Stimulated activated CD8-positive, alpha-beta memory T cell treated with anti-CD3 and anti-CD28 coated beads, Interleukin-4, amount 100 ng/mL, for 1 hour (primary cell): ENCODE data around the gene IFNG.

ENCODE experiments used
- DNase-seq, 2 donors: peaks; one replicate each; pipeline ENCODE4 v3.0.0-alpha.2; 2020; ENCODE audit warnings: low read depth in 2 of 2, low spot score in 1 of 2

Gene IFNG

DNA sequence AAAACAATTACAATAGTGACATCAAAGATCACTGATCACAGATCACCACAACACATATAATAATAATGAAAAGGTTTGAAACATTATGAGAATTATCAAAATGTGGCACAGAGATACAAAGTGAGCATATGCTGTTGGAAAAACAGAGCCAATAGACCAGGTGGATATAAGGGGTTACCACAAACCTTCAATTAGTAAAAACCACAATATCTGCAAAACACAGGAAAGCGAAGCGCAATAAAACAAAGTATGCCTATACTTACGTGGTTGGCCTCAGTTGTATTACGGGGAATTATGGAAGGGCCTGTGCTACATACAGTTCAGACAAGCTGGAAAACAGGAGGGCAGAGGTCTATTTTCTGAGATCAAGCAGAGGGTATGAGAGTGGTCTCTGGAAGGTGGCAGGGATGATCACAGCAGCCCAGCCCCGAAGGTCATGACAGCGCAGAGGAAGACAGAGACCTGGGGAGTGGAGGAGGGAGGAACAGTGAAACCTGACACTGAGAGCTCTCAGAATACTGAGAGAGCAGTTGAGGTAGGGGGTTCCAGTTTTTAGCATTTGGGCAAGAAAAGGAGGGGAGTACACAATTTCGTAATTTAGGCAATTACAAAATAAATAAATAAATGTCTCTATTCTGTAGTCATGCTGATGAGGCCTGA, 41.3 kb downstream of the IFNG start:
- no peak for DNase-seq

GRCh38 chr12:68117661-68118060, 41.9 kb downstream of the IFNG start:
- DNase-seq, result no peak

GRCh38 chr12:68115281-68115680, 44.3 kb downstream of the IFNG start:
- no peak for DNase-seq

DNA sequence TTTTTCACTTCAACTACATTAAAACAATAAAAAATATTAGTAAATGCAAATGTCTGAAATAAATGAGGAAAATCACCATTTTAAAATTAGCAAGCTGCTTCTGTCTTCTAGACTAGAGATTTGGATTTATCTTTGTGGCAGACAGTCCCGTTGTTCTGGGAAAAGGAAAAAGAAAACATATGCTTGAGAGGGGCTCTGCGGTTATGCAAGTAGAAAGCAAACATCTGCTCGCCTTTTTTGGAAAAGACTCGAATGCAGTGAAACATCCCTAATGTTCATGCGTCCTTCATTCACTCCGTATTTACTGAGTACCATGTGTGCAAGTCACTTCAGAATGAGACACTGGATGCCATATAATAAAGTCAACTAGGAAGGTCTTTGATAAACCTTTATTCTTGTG, 44.9 kb downstream of the IFNG start:
- no peak for DNase-seq

DNA sequence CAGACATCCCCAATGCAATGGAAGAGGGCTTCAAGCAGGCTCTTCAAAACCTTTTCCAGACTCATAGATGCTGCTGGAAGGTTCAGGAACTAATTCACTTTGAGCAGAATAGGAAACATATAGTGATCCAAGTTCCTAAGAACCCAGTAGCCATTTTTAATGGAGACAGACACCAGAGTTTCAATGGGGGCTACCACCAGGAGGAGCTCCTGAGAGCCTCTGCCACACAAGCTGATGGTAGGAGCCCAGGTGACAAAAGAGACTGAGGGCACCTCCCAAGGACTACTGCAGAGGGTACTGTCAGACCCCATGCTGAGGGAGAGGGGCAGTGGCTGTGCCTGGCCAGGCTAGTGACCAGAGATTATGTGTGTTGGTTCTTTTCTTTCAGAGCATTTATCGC, 45.9 kb downstream of the IFNG start:
- DNase-seq, result no peak

DNA sequence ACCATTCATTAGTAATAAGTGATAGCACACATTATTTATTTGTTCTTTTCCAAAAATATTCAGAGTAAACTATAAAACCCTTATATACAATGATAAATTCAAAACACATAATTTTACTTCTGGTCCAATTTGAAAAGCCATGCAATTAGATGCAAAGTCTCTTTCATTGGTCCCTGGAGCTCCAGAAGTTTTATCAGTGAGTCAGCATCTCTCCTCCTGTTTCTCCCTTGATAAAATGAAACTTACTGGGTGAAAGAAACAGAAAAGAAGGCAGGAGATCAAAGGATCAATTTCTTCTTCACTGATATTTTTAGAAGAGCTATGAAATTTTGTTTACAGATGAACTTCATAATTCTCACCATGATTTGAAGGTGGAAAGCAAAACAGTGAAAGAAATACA, 47.5 kb downstream of the IFNG start:
- no peak for DNase-seq

- DNase-seq, result no peak
Measured at GRCh38 chr12:68109444-68110217, 49.9 kb downstream of the IFNG start.

DNA sequence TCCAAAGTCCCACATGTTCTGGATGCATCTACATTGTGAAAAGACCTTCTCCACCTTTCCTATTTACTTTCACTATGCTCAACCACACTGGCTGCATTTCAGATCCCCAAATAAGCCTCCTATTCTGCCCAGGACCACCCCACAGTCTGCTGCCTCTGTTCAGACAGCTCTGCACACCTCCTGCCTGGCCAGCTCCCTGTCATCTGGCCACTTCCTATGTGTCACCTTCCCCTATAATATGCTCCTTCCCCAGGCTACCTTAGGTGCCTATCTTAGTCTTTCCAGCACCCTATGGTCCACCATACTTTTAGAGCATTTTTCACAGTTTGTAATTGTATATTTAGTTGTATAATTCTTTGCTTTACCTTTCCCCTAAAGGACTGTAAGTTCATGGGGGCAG, 50.5 kb downstream of the IFNG start:
- no peak for DNase-seq

- DNase-seq, result no peak
Measured at GRCh38 chr12:68106660-68107059, 52.9 kb downstream of the IFNG start.

- DNase-seq, result no peak
Measured at GRCh38 chr12:68106160-68106559, 53.4 kb downstream of the IFNG start.
